GM18909 (cell line): ENCODE data around the gene EXOSC3.

Experiments
- ATAC-seq: cut with Tn5 transposase; IDR thresholded peaks from one replicate; pipeline ENCODE4 v1.9.1; 2021; ENCODE audit warnings: mild to moderate bottlenecking; ENCODE audit not compliant: unreplicated experiment, poor library complexity

EXOSC3 gene

DNA sequence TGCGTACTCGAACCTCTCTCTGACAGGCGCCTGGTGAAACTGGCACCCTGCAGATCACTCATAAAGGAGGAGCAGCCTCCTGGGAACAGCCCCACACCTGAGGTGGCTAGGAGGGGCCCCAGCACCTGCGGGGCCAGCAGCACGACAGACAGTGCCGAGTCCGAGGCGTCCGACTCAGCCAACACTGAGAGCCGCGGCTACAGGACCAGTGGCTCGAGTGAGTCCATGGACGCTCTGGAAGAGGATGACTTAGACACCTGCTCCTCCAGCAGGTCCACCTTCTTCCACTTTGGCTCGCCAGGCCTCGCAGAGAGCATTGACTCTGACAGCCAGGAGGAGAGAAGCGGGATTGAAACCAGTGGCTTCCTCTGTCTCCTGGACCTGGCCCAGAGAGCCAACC lies 44.7 kb downstream of the EXOSC3 start:
- ATAC-seq: no peak

DNA sequence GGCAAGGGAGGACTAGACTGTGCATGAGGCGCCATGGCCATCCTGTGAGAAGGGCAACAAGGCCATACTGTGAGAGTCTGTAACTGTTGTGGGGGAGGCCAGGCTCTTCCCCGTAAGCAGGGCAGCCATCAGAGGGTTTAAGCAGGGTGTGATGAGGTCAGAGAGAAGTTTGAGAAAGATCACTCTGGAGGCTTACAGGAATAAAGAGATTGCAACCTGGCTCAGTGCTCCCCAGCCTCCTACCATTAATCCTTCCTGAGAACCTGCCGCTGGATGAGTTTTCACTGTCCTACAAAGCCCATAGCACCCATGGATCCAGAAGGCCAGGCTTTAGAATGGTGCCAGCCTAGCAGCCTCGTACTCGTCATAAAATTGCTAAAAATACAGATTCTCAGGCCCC lies 45.6 kb downstream of the EXOSC3 start:
- ATAC-seq: no peak

DNA sequence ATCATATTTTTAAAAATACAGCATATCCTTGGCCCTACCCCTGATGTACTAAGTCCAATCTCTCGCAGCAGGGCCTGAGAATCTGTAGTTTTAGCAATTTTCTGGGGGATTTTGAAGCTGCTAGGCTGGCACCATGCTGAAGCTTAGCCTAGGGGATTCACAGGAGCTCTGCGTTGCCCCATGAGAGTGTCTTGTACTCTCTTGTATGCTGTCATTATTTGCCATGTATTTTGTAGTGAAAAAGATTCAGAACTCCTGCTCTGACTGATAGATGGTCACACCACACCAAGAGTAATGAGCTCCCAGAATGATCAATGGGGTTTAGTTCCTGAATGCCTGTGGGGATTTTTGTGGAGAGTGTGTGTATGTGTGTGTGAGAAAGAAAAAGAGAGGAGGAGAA lies 51.9 kb downstream of the EXOSC3 start:
- ATAC-seq: no peak

DNA sequence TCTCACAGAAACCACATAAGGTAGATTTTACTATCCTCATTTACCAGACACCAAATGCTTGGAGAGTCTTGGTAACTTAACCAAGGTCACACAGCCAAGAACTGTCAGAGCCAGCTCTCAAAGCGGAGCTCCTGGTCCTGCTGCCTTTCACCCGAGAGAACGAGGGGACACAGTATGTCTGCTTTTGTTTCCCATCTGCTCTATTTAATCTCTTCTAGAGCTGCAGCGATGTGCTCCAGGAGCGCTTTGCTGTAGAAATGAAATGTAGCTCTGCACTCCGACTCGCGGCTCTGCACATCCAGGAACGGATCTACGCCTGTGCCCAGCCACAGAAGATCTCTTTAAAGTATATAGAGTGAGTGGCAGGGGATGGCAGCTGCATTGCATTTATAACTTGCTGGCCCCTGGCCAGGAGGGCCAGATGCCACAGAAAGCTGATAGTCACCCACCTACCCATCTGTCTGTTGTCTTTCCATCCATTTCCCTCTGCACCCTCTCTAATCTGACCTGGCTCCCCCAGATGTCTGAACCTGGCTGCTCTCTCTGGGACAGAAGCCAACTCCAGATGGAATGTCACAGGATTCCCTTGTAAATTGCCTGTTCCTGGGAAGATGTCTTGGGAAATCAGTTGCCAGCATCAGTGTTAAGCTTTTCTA lies 52.6 kb downstream of the EXOSC3 start:
- no peak for ATAC-seq

DNA sequence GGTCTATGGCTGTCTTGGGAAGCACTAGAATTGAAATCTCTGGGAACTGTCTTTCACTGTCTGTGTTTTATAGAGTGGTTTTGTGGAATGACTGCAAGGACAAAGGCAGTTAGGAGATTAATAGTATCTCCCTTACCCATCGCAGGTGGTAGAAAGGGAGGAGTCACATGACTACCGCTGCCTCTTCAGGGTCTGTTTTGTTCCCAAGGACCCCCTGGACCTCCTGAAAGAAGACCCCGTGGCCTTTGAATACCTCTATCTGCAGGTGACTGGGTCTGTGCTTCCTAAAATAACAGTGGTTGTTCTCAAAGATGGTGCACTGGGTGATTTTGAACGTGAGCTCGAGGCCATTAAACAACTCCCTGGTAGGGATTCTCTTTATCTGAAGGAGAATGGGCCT lies 54.0 kb downstream of the EXOSC3 start:
- ATAC-seq: no peak

DNA sequence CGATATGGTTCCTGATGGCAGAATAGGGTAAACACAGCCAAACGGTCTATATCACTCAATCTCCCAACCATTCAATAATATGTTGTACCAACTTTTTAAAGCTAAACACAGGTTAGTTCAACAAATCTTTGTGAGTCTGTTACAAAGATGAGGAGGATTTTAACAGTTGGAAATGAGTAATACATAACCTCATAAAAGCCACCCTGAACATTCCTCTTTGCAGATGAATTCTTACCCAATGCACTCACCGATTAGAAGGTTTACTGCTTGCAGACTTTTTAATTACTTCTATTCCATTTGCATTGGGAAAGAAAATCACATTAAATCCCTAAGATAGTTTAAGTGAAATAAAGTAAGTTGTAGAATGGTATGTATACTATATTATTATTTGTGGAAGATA lies 54.6 kb downstream of the EXOSC3 start:
- no peak for ATAC-seq
